Measurements from ENCODE around the gene PRDM13.
"Not testable (repeated sequence)": the region's sequence is repeated elsewhere in the genome, so short reads cannot be mapped to it uniquely, and the experiment has no call there.

PRDM13 gene

DNA sequence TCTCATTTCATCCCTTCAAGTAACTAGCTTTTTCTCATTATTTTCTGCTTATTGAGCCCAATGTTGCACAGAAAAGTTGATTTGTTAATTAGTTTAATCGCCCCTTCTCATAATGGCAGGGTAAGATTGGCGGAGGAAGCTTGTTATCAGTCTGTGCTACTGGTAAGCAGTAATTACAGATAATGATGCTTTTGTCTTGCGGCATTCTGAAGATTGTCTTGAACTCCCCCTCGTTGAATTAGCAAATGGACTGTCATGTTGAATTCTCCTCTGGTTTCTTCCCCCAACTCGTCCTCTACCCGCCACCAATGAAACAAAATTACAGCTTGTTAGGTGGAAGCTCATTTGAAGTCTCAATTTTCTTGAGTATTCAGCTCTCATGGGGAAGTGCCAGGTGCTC, 39.4 kb downstream of the PRDM13 start:
- TF ChIP-seq, protein P1, sequence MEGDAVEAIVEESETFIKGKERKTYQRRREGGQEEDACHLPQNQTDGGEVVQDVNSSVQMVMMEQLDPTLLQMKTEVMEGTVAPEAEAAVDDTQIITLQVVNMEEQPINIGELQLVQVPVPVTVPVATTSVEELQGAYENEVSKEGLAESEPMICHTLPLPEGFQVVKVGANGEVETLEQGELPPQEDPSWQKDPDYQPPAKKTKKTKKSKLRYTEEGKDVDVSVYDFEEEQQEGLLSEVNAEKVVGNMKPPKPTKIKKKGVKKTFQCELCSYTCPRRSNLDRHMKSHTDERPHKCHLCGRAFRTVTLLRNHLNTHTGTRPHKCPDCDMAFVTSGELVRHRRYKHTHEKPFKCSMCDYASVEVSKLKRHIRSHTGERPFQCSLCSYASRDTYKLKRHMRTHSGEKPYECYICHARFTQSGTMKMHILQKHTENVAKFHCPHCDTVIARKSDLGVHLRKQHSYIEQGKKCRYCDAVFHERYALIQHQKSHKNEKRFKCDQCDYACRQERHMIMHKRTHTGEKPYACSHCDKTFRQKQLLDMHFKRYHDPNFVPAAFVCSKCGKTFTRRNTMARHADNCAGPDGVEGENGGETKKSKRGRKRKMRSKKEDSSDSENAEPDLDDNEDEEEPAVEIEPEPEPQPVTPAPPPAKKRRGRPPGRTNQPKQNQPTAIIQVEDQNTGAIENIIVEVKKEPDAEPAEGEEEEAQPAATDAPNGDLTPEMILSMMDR (IDR thresholded peaks at IDR 0.05; ENCODE audit: insufficient read depth, missing control alignments), result no peak
- FAIRE-seq, result no peak
- no peak for DNase-seq (ENCODE audit: insufficient read length, low spot score)

DNA sequence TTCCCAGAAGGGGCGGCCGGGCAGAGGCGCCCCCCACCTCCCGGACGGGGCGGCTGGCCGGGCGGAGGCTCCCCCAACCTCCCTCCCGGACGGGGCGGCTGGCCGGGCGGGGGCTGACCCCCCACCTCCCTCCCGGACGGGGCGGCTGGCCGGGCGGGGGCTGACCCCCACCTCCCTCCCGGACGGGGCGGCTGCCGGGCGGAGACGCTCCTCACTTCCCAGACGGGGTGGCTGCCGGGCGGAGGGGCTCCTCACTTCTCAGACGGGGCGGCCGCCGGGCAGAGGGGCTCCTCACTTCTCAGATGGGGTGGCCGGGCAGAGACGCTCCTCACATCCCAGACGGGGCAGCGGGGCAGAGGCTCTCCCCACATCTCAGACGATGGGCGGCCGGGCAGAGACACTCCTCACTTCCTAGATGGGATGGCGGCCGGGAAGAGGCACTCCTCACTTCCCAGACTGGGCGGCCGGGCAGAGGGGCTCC, 43.5 kb downstream of the PRDM13 start:
- not testable (repeated sequence) for FAIRE-seq; DNase-seq (ENCODE audit: insufficient read length, low spot score)

DNA sequence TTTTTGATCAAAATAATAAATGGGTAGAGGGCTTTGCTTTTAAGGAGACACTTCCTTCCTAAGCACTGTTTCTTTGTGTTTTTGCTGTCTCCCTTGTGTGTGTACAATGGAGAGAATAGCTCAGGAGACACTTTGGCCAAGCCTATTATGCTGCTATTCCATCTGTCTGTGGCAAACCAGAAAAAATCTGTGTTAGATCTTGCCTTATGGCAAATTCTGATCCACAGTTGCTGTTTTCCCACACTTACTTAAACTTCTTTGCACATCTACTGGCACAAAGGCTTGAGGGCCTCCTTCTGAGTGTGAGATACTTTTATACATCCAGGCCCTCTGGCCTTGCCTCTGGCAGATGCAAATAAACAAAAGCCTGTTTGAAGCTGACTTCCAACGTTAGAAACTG, 53.6 kb downstream of the PRDM13 start:
- TF ChIP-seq, protein P1 (IDR thresholded peaks at IDR 0.05; ENCODE audit: insufficient read depth, missing control alignments), result no peak
- FAIRE-seq (no peak), DNase-seq (ENCODE audit: insufficient read length, low spot score) (no peak)

DNA sequence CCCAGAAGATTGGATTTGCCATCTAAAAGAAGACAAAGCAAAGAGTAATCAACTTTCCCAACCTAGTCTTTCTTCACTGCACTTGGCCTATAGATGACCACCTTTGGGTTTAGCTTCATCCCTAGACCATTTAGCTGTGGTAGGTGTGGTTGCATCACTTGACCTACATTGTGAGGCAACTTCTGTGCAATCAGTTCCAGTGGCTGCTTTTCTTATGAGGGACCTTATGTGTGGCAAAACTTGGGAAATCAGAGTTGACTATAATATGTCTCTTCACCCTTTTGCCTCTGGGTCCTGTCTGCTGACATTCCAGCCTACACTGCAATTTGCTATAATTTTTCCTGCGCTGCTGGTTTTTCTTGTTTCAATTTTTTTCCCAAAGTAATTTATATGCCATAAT, 55.2 kb downstream of the PRDM13 start:
- no peak for DNase-seq (ENCODE audit: insufficient read length, low spot score)
- TF ChIP-seq, protein P1 (IDR thresholded peaks at IDR 0.05; ENCODE audit: insufficient read depth, missing control alignments), result no peak
- FAIRE-seq, result no peak

DNA sequence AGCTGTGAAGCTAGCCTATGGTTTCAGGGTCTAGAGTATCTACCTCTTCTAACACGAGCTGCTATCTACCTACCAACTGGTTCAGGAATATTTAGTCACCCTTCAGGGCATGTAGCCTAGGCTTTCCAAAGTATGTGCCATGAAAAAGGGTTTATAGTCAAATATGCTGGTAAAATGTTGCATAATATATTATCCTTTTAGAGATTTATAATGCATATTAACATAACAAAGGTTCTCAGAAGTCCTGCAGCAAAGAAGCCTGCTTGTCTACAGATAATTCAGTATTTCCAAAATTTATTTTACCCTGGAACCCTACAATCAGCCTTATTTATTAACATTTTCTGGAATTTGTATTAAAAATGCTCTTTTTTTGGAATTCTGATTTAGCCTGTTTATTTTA, 56.0 kb downstream of the PRDM13 start:
- FAIRE-seq, result no peak
- DNase-seq (ENCODE audit: insufficient read length, low spot score), result no peak
- TF ChIP-seq, protein P1 (IDR thresholded peaks at IDR 0.05; ENCODE audit: insufficient read depth, missing control alignments), result no peak

Measured in D721Med (cell line).